Measurements from ENCODE around the gene SLC43A3.

SLC43A3 gene

DNA sequence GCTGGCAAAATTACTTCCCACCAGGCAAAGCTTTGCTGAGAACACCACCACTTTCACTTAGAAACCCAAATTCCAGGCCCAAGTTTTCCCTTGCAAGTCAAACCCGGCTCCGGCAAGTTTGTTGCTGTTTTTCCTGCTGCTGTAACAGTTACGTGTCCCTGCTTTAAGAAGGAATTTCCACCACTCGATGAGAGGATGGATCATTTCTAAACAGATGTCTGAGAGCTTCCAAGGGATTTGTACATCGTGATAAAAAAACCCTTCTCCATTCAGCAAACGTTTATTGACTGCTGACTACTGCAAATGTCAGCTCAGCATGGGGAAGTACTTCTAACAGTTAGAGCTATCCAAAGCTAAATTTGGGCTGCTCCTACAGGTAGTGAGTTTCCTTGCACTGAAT is 69.1 kb downstream of the SLC43A3 start:
- DNase-seq (ENCODE audit: low read depth): no peak

DNA sequence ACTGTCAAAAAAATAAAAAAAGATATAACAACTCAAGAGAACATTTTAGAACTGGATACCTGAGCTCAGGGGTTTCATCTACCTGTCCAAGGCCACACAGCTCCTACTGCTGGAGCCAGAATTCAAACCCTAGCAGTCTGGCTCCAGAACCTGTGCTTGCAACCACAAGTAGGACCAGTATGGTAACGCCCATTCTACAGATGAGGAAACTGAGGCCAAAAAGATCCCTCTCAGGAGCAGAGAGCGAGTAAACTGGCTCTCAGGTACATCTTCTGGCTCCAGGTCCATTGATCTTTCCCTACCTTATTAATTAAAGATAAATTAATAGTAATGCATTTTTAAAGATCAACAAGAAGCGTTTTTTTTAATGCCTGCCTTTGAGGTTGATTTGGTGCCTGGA is 69.6 kb downstream of the SLC43A3 start:
- no peak for DNase-seq (ENCODE audit: low read depth)
